Stimulated activated CD4-positive, alpha-beta T cell treated with anti-CD3 and anti-CD28 coated beads, Interleukin-15, amount 100 ng/mL, for 24 hours (primary cell): ENCODE data around the gene NR2F2.

Experiments
- DNase-seq: peaks from one replicate; pipeline ENCODE4 v3.0.0-alpha.2; 2020

NR2F2 gene

GRCh38 chr15:96320703-96321638 is 9.5 kb upstream of the NR2F2 start:
- DNase-seq, result no peak

GRCh38 chr15:96321639-96322535 is 8.6 kb upstream of the NR2F2 start:
- DNase-seq, result no peak

GRCh38 chr15:96322536-96323318 is 7.8 kb upstream of the NR2F2 start:
- DNase-seq, result no peak

- no peak for DNase-seq
Measured at GRCh38 chr15:96323319-96324145, 7.0 kb upstream of the NR2F2 start.

GRCh38 chr15:96324192-96324895 is 6.2 kb upstream of the NR2F2 start:
- no peak for DNase-seq

- DNase-seq, result no peak
Measured at GRCh38 chr15:96324940-96325540, 5.5 kb upstream of the NR2F2 start.

- DNase-seq, result no peak
Measured at GRCh38 chr15:96325541-96326327, 4.8 kb upstream of the NR2F2 start.

GRCh38 chr15:96326328-96327154 is 4.0 kb upstream of the NR2F2 start:
- no peak for DNase-seq

- no peak for DNase-seq
Measured at GRCh38 chr15:96327155-96327741, 3.3 kb upstream of the NR2F2 start.

GRCh38 chr15:96328181-96328876 is 2.2 kb upstream of the NR2F2 start:
- DNase-seq, result no peak

GRCh38 chr15:96328877-96329195 is 1.7 kb upstream of the NR2F2 start:
- DNase-seq, result no peak

GRCh38 chr15:96329403-96329981 is 1.0 kb upstream of the NR2F2 start:
- no peak for DNase-seq

- DNase-seq, result peak; percentile 28
Measured at GRCh38 chr15:96330064-96330449, 443 bp upstream of the NR2F2 start.

- no peak for DNase-seq
Measured at GRCh38 chr15:96331144-96331944, 844 bp downstream of the NR2F2 start.

- DNase-seq, result no peak
Measured at GRCh38 chr15:96331945-96332636, 1.6 kb downstream of the NR2F2 start.

- no peak for DNase-seq
Measured at GRCh38 chr15:96332637-96333121, 2.2 kb downstream of the NR2F2 start.
